ENCODE data around the gene WDR81. TPM values are rescaled to one million over a fixed set of nuclear protein-coding genes. Genes with fewer than 3 reads are reported as not detected.
A peak's percentile ranks its signal among the peaks of the same experiment; 100 is the strongest.
"Not testable (repeated sequence)": the region's sequence is repeated elsewhere in the genome, so short reads cannot be mapped to it uniquely, and the experiment has no call there.

Gene WDR81
- total RNA-seq, 2 experiments from 2014 or later, result 7.0 to 8.0 TPM

DNA sequence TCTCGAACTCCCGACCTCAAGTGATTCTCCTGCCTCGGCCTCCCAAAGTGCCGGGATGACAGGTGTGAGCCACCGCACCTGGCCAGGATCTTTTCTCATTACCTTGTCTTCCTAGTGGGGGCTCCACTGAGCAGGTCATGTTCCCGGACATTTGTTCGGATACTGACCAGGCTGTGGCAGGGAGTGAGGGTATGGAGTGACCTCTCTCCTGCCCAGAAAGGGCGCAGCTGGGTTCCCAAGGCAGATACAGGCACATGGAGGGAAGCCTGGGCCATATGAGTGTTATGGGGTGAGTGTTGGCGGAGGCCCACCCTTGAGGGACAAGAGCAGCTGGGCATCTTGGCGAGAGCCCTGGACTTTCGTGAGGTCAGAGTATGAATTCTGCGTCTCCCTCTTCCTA, 42.9 kb downstream of the WDR81 start:
- Mint-ChIP-seq H3K27me3 (no peaks in the 10 kb centered on the region), H3K9me3 (no peaks in the 10 kb centered on the region), H3K4me1 (ENCODE audit: low read depth) (peaks cover 47% of the 10 kb centered on the region), H3K4me3 (no peak overlapping the region), H3K36me3 (ENCODE audit: low read depth) (peaks cover 3% of the 10 kb centered on the region), H3K27ac (peak overlapping the region; percentile 45)
- intact Hi-C loops (cut with micrococcal nuclease), result no loop called here
- ChIA-PET POLR2A (no interaction called here), CTCF (interaction anchor here (0.9 to 3.1 kb wide), 3 partner anchors 15 to 137 kb away, joined by 3 to 16 read pairs (median 3); no protein-coding TSS in a partner anchor)
- ATAC-seq, result no peak
- TF ChIP-seq, protein P1, sequence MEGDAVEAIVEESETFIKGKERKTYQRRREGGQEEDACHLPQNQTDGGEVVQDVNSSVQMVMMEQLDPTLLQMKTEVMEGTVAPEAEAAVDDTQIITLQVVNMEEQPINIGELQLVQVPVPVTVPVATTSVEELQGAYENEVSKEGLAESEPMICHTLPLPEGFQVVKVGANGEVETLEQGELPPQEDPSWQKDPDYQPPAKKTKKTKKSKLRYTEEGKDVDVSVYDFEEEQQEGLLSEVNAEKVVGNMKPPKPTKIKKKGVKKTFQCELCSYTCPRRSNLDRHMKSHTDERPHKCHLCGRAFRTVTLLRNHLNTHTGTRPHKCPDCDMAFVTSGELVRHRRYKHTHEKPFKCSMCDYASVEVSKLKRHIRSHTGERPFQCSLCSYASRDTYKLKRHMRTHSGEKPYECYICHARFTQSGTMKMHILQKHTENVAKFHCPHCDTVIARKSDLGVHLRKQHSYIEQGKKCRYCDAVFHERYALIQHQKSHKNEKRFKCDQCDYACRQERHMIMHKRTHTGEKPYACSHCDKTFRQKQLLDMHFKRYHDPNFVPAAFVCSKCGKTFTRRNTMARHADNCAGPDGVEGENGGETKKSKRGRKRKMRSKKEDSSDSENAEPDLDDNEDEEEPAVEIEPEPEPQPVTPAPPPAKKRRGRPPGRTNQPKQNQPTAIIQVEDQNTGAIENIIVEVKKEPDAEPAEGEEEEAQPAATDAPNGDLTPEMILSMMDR (IDR thresholded peaks at IDR 0.05), result no peak
- no peak for DNase-seq

GRCh38 chr17:1769822-1770477, 45.4 kb downstream of the WDR81 start:
- CTCF ChIA-PET, result interaction anchor here (0.6 to 3.1 kb wide), 6 partner anchors 10 to 96 kb away, joined by 3 to 16 read pairs (median 3); no protein-coding TSS in a partner anchor
- peak overlapping the region; percentile 72 for H3K4me3 Mint-ChIP-seq
- intact Hi-C loops (cut with micrococcal nuclease), result loop anchor here (10.0 kb wide), 1 partner anchor 45 kb away; the partner anchor contains the start of gene WDR81

GRCh38 chr17:1773000-1773695, 48.6 kb downstream of the WDR81 start:
- ChIA-PET CTCF (interaction anchor here (0.8 to 2.8 kb wide), 6 partner anchors 9 to 253 kb away, joined by 3 to 11 read pairs (median 3); partner anchors contain the start of gene RILP), POLR2A (interaction anchor here (0.7 to 1.4 kb wide), 4 partner anchors 9 to 90 kb away, joined by 3 to 5 read pairs (median 4); no protein-coding TSS in a partner anchor)
- not testable (repeated sequence) for H3K36me3 Mint-ChIP-seq (ENCODE audit: low read depth); ATAC-seq; H3K9me3 Mint-ChIP-seq; DNase-seq; H3K27me3 Mint-ChIP-seq; H3K4me3 Mint-ChIP-seq
- peaks cover 22% of the 10 kb centered on the region for H3K4me1 Mint-ChIP-seq (ENCODE audit: low read depth)
- peak overlapping the region; percentile 80 for H3K27ac Mint-ChIP-seq
- intact Hi-C loops (cut with micrococcal nuclease), result loop anchor here (10.0 kb wide), 1 partner anchor 48 kb away; the partner anchor contains the start of gene WDR81

More at GRCh38 chr17:1769822-1770477, 45.4 kb downstream of the WDR81 start:
- H3K27ac Mint-ChIP-seq, result peak overlapping the region; percentile 86
- TF ChIP-seq, protein P1 (IDR thresholded peaks at IDR 0.05), result no peak
- POLR2A ChIA-PET, result interaction anchor here (1.0 to 1.7 kb wide), 7 partner anchors 14 to 101 kb away, joined by 3 to 6 read pairs (median 3); partner anchors contain the start of gene WDR81
- H3K9me3 Mint-ChIP-seq, result no peaks in the 10 kb centered on the region
- ATAC-seq (peak; percentile 67), DNase-seq (peak; percentile 57)
- no peaks in the 10 kb centered on the region for H3K27me3 Mint-ChIP-seq
- H3K4me1 Mint-ChIP-seq (ENCODE audit: low read depth), result peaks cover 27% of the 10 kb centered on the region
- peaks cover 1% of the 10 kb centered on the region for H3K36me3 Mint-ChIP-seq (ENCODE audit: low read depth)

- POLR2A ChIA-PET, result interaction anchor here (0.9 to 1.4 kb wide), 3 partner anchors 9 to 55 kb away, joined by 3 to 5 read pairs (median 4); no protein-coding TSS in a partner anchor
- no peaks in the 10 kb centered on the region for H3K27me3 Mint-ChIP-seq
- CTCF ChIA-PET, result interaction anchor here (0.8 to 2.8 kb wide), 5 partner anchors 9 to 105 kb away, joined by 3 to 11 read pairs (median 3); no protein-coding TSS in a partner anchor
- no peak overlapping the region for H3K4me3 Mint-ChIP-seq
- H3K27ac Mint-ChIP-seq, result peak overlapping the region; percentile 18
- no peak for DNase-seq
- intact Hi-C loops (cut with micrococcal nuclease), result loop anchor here (10.0 kb wide), 1 partner anchor 49 kb away; the partner anchor contains the start of gene WDR81
- peaks cover 9% of the 10 kb centered on the region for H3K36me3 Mint-ChIP-seq (ENCODE audit: low read depth)
- no peak for ATAC-seq
- TF ChIP-seq, protein P1 (IDR thresholded peaks at IDR 0.05), result no peak
- no peaks in the 10 kb centered on the region for H3K9me3 Mint-ChIP-seq
- H3K4me1 Mint-ChIP-seq (ENCODE audit: low read depth), result peaks cover 22% of the 10 kb centered on the region
Measured at GRCh38 chr17:1773696-1774181, 49.2 kb downstream of the WDR81 start.

Measured in activated CD8-positive, alpha-beta T cell treated with anti-CD3 and anti-CD28 coated beads for 36 hours (primary cell).